ENCODE results near the gene INSYN1. TPM values are rescaled to one million over a fixed set of nuclear protein-coding genes. Genes with fewer than 3 reads are reported as not detected.

Gene INSYN1
- total and polyA plus RNA-seq, 10 of the 15 experiments (the other 5 are each of a cell fraction or from before 2014, with no cell fraction given) = not detected

GRCh38 chr15:73710321-73710720 is 42.8 kb downstream of the INSYN1 start:
- Histone ChIP-seq H3K79me2 (ENCODE audit: control insufficient read depth, insufficient read depth, low read length) (no peaks in the 10 kb centered on the region), H3K4me1 (ENCODE audit: control insufficient read depth, insufficient read depth, low read length) (no peaks in the 10 kb centered on the region), H3K9ac (ENCODE audit: control insufficient read depth, insufficient read depth, low read length) (no peak overlapping the region), H3K36me3 (ENCODE audit: control insufficient read depth in 2 of 2, insufficient read depth in 2 of 2, low read length in 1 of 2) (no peaks in the 10 kb centered on the region), H3K4me2 (ENCODE audit: control insufficient read depth, insufficient read depth) (no peak overlapping the region), H3K9me3 (replicated peaks; ENCODE audit: control insufficient read depth, insufficient read depth, low read length) (no peaks in the 10 kb centered on the region), H2AFZ (ENCODE audit: control insufficient read depth, low read depth, low read length) (no peak overlapping the region), H3K4me3 (no peak overlapping the region), H3K27me3 (replicated peaks in 1 of 2; ENCODE audit: control insufficient read depth in 2 of 2, insufficient read depth in 2 of 2, low read length in 1 of 2) (no peaks in the 10 kb centered on the region; a peak in 1 of 4 replicates), H4K20me1 (ENCODE audit: control insufficient read depth, insufficient read depth) (no peaks in the 10 kb centered on the region), H3K27ac (ENCODE audit: control insufficient read depth, insufficient read depth) (no peak overlapping the region)
- ChIA-PET SMC1A (ENCODE audit: uncharacterized antibody, unreplicated experiment) (interaction anchor here (0.5 kb wide), 1 partner anchor 1844 kb away, joined by 5 read pairs; no protein-coding TSS in a partner anchor), RAD21 (ENCODE audit: unreplicated experiment) (no interaction called here), POLR2A (no interaction called here), CTCF (interaction anchor here (1.1 kb wide), 1 partner anchor 10 kb away, joined by 3 read pairs; no protein-coding TSS in a partner anchor)
- DNase-seq (ENCODE audit: low read depth, low spot score) = no peak
- WGBS (ENCODE audit: insufficient coverage, insufficient replicate concordance, low lambda C conversion rate, missing lambda C conversion rate) = 31% methylated on average over 5 of the region's 5 CpGs
- BruUV-seq (replicated peaks) = no TSS peak
- no peak for ATAC-seq
- in situ Hi-C loops (cut with MboI) = loop anchor here (5.0 kb wide), 1 partner anchor 52 kb away; no protein-coding TSS in a partner anchor
- intact Hi-C loops (cut with micrococcal nuclease; ENCODE audit: unreplicated experiment) = no loop called here
- TF ChIP-seq ZNF384 (IDR thresholded peaks at IDR 0.05; ENCODE audit: borderline replicate concordance, low read depth, low read length) (no peak), CREB1 (IDR thresholded peaks at IDR 0.05; ENCODE audit: low read depth) (no peak), IRF3 (IDR thresholded peaks at IDR 0.05) (no peak), SRF (IDR thresholded peaks at IDR 0.05; ENCODE audit: low read depth in 2 of 2, low read length in 2 of 2) (no peak), KDM1A (IDR thresholded peaks at IDR 0.05; ENCODE audit: borderline replicate concordance) (no peak), RELA (IDR thresholded peaks at IDR 0.05; ENCODE audit: borderline replicate concordance, partially characterized antibody) (no peak), JUND (IDR thresholded peaks at IDR 0.05; ENCODE audit: low read depth, low read length) (no peak), ZNF24 (IDR thresholded peaks at IDR 0.05) (no peak), SKIL (IDR thresholded peaks at IDR 0.05; ENCODE audit: low read depth, poor library complexity, severe bottlenecking) (no peak)
- no peak for FAIRE-seq

All from GM12878 (cell line).